ENCODE measurements around the gene ZSWIM9. TPM values are rescaled to one million over a fixed set of nuclear protein-coding genes. Genes with fewer than 3 reads are reported as not detected.

Gene ZSWIM9
- total RNA-seq, 1 donor from 2014 or later = 11.7 TPM

- Mint-ChIP-seq H3K9me3 (no peaks in the 10 kb centered on the region), H3K36me3 (peaks cover 27% of the 10 kb centered on the region), H3K4me3 (no peak overlapping the region), H3K27me3 (ENCODE audit: low read depth) (no peaks in the 10 kb centered on the region), H3K4me1 (no peaks in the 10 kb centered on the region), H3K27ac (no peak overlapping the region)
- no peak for DNase-seq (ENCODE audit: low spot score in 2 of 2, unreplicated experiment in 2 of 2)
- TF ChIP-seq CTCF (IDR thresholded peaks at IDR 0.05; ENCODE audit: unreplicated experiment) = no peak
Observed at GRCh38 chr19:48147597-48148175, 22.8 kb upstream of the ZSWIM9 start.

- TF ChIP-seq CTCF (IDR thresholded peaks at IDR 0.05; ENCODE audit: unreplicated experiment) = no peak
- no peak for DNase-seq (ENCODE audit: low spot score in 2 of 2, unreplicated experiment in 2 of 2)
- no peaks in the 10 kb centered on the region for H3K27me3 Mint-ChIP-seq (ENCODE audit: low read depth)
- no peaks in the 10 kb centered on the region for H3K4me1 Mint-ChIP-seq
- H3K36me3 Mint-ChIP-seq = peaks cover 22% of the 10 kb centered on the region
- H3K9me3 Mint-ChIP-seq = no peaks in the 10 kb centered on the region
- H3K27ac Mint-ChIP-seq = no peak overlapping the region
- H3K4me3 Mint-ChIP-seq = no peak overlapping the region
Observed at GRCh38 chr19:48148576-48148975, 21.9 kb upstream of the ZSWIM9 start.

GRCh38 chr19:48149430-48149829, 21.1 kb upstream of the ZSWIM9 start:
- Mint-ChIP-seq H3K27ac (no peak overlapping the region), H3K9me3 (no peaks in the 10 kb centered on the region), H3K4me3 (no peak overlapping the region), H3K36me3 (peaks cover 16% of the 10 kb centered on the region), H3K4me1 (no peaks in the 10 kb centered on the region), H3K27me3 (ENCODE audit: low read depth) (no peaks in the 10 kb centered on the region)
- no peak for DNase-seq (ENCODE audit: low spot score in 2 of 2, unreplicated experiment in 2 of 2)
- no peak for TF ChIP-seq CTCF (IDR thresholded peaks at IDR 0.05; ENCODE audit: unreplicated experiment)

GRCh38 chr19:48152551-48152950, 17.9 kb upstream of the ZSWIM9 start:
- H3K4me3 Mint-ChIP-seq = no peak overlapping the region
- DNase-seq (ENCODE audit: low spot score in 2 of 2, unreplicated experiment in 2 of 2) = peak; percentile 43 to 79
- H3K36me3 Mint-ChIP-seq = peaks cover 9% of the 10 kb centered on the region
- peak; percentile 98 for TF ChIP-seq CTCF (IDR thresholded peaks at IDR 0.05; ENCODE audit: unreplicated experiment)
- H3K9me3 Mint-ChIP-seq = no peaks in the 10 kb centered on the region
- H3K27ac Mint-ChIP-seq = peak overlapping the region; percentile 57
- no peaks in the 10 kb centered on the region for H3K27me3 Mint-ChIP-seq (ENCODE audit: low read depth)
- H3K4me1 Mint-ChIP-seq = no peaks in the 10 kb centered on the region

GRCh38 chr19:48154003-48154402, 16.5 kb upstream of the ZSWIM9 start:
- TF ChIP-seq CTCF (IDR thresholded peaks at IDR 0.05; ENCODE audit: unreplicated experiment) = no peak
- H3K27me3 Mint-ChIP-seq (ENCODE audit: low read depth) = no peaks in the 10 kb centered on the region
- H3K27ac Mint-ChIP-seq = no peak overlapping the region
- DNase-seq (ENCODE audit: low spot score in 2 of 2, unreplicated experiment in 2 of 2) = no peak
- no peaks in the 10 kb centered on the region for H3K4me1 Mint-ChIP-seq
- peaks cover 12% of the 10 kb centered on the region for H3K36me3 Mint-ChIP-seq
- H3K4me3 Mint-ChIP-seq = no peak overlapping the region
- no peaks in the 10 kb centered on the region for H3K9me3 Mint-ChIP-seq
